H1 (cell line): Measurements from ENCODE around the gene CNTN6. TPM values are rescaled to one million over a fixed set of nuclear protein-coding genes. Genes with fewer than 3 reads are reported as not detected.

Experiments used
- CTCF ChIA-PET: fragments of 300-600 bp; sonication (Branson Sonifier 250); formaldehyde crosslinking; loops from one replicate; lab custom pipeline; 2021; ENCODE audit not compliant: partially characterized antibody; lab: Charles Lee
- POLR2A ChIA-PET: fragments of 300-600 bp; sonication (Branson Sonifier 250); formaldehyde crosslinking; loops from one replicate; lab custom pipeline; 2021; ENCODE audit warnings: inconsistent platforms; ENCODE audit not compliant: partially characterized antibody; lab: Charles Lee
- DNase-seq, 2 experiments: peaks; one replicate each; pipeline versions ENCODE4 v3.0.0 to v3.0.0-alpha.2; 2010 to 2022; ENCODE audit warnings: low spot score in 2 of 2, low read depth in 1 of 2, mixed read lengths in 1 of 2
- FAIRE-seq: peaks from 2 replicates; lab custom pipeline; 2011; peaks lifted over from hg19 to GRCh38; lab: Jason Lieb, UNC
- H2AFZ ChIP-seq: 2 replicates; pipeline ENCODE4 v1.8.1; 2012; ENCODE audit warnings: low read length, inconsistent platforms
- H2AK5ac ChIP-seq: 2 replicates; pipeline ENCODE4 v1.6.1; 2013; ENCODE audit warnings: low read depth, low read length
- H2BK120ac ChIP-seq: replicated peaks from 2 replicates; pipeline ENCODE3; 2013; ENCODE audit warnings: low read depth, low read length, inconsistent platforms
- H2BK12ac ChIP-seq: 2 replicates; pipeline ENCODE4 v1.6.1; 2013; ENCODE audit warnings: low read depth, low read length
- H2BK15ac ChIP-seq: 2 replicates; pipeline ENCODE4 v1.6.1; 2013; ENCODE audit warnings: low read length
- H2BK20ac ChIP-seq: 2 replicates; pipeline ENCODE4 v1.6.1; 2013; ENCODE audit warnings: low read length
- H2BK5ac ChIP-seq: 2 replicates; pipeline ENCODE4 v1.6.1; 2013; ENCODE audit warnings: low read depth, low read length
- H3K14ac ChIP-seq: 2 replicates; pipeline ENCODE4 v1.6.1; 2013; ENCODE audit warnings: inconsistent platforms; ENCODE audit not compliant: insufficient read length
- H3K18ac ChIP-seq: 2 replicates; pipeline ENCODE4 v1.6.1; 2013; ENCODE audit warnings: low read length; ENCODE audit errors: extremely low read depth
- H3K23ac ChIP-seq: 2 replicates; pipeline ENCODE4 v1.6.1; 2013; ENCODE audit warnings: inconsistent platforms; ENCODE audit not compliant: insufficient read length
- H3K23me2 ChIP-seq: 2 replicates; pipeline ENCODE4 v1.6.1; 2013; ENCODE audit warnings: low read depth, low read length
- H3K27ac ChIP-seq: 2 replicates; pipeline ENCODE4 v1.6.1; 2011; ENCODE audit warnings: low read depth, low read length, inconsistent platforms
- H3K27me3 ChIP-seq, 4 experiments: replicated peaks in 1 of 4; 1 replicate in 1 of 4; 2 replicates in 3 of 4; pipeline versions ENCODE4 v1.6.1 to v1.8.1; 2011 to 2013; ENCODE audit warnings: low read length in 3 of 4, mild to moderate bottlenecking in 3 of 4, inconsistent platforms in 2 of 4, mixed read lengths in 2 of 4, moderate library complexity in 1 of 4; ENCODE audit not compliant: control insufficient read depth in 3 of 4, insufficient read depth in 3 of 4; ENCODE audit errors: extremely low read depth in 1 of 4
- H3K36me3 ChIP-seq, 4 experiments: 2 replicates each; pipeline versions ENCODE4 v1.6.1 to v1.8.1; 2011 to 2013; ENCODE audit warnings: mild to moderate bottlenecking in 4 of 4, low read length in 3 of 4, moderate library complexity in 2 of 4, control low read depth in 1 of 4, inconsistent platforms in 1 of 4; ENCODE audit not compliant: insufficient read depth in 4 of 4, control insufficient read depth in 2 of 4
- H3K4ac ChIP-seq: replicated peaks from 2 replicates; pipeline ENCODE3; 2013; ENCODE audit warnings: low read length, low read depth, mixed read lengths, inconsistent platforms; ENCODE audit not compliant: insufficient read length
- H3K4me1 ChIP-seq, 4 experiments: replicated peaks in 1 of 4; 1 replicate in 1 of 4; 2 replicates in 3 of 4; pipeline versions ENCODE4 v1.6.1 to v1.8.1; 2011 to 2013; ENCODE audit warnings: low read length in 3 of 4, inconsistent platforms in 2 of 4, mixed read lengths in 1 of 4; ENCODE audit not compliant: insufficient read depth in 4 of 4, control insufficient read depth in 3 of 4
- H3K4me2 ChIP-seq, 2 experiments: 2 replicates each; pipeline versions ENCODE4 v1.6.1 to v1.8.1; 2011 to 2013; ENCODE audit warnings: low read depth in 2 of 2, low read length in 2 of 2, control low read depth in 1 of 2, inconsistent platforms in 1 of 2, mild to moderate bottlenecking in 1 of 2; ENCODE audit not compliant: insufficient read depth in 1 of 2
- H3K4me3 ChIP-seq, 4 experiments: fragments of 200-600, 300-600 bp in 1 of 4; sonication (generic), shearing (Covaris generic), sonication (Bioruptor Twin) in 1 of 4; 2 replicates each; pipeline versions ENCODE4 v1.5.1 to v1.8.1; 2011 to 2016; ENCODE audit warnings: low read length in 4 of 4, low read depth in 3 of 4, control low read depth in 2 of 4, inconsistent platforms in 2 of 4, mild to moderate bottlenecking in 2 of 4, mixed read lengths in 1 of 4, moderate library complexity in 1 of 4; ENCODE audit not compliant: insufficient read depth in 2 of 4; ENCODE audit errors: extremely low read depth in 1 of 4
- H3K56ac ChIP-seq: replicated peaks from 2 replicates; pipeline ENCODE3; 2013; ENCODE audit warnings: low read depth, mild to moderate bottlenecking, mixed read lengths, low read length, inconsistent platforms; ENCODE audit not compliant: insufficient read length
- H3K79me1 ChIP-seq: 2 replicates; pipeline ENCODE4 v1.6.1; 2013; ENCODE audit warnings: low read depth, low read length, control low read depth
- H3K79me2 ChIP-seq, 2 experiments: 2 replicates each; pipeline versions ENCODE4 v1.6.1 to v1.8.1; 2012 to 2013; ENCODE audit warnings: low read length in 2 of 2, mild to moderate bottlenecking in 2 of 2, inconsistent platforms in 1 of 2; ENCODE audit not compliant: insufficient read depth in 2 of 2, control insufficient read depth in 1 of 2
- H3K9ac ChIP-seq, 4 experiments: replicated peaks in 1 of 4; 1 replicate in 1 of 4; 2 replicates in 3 of 4; pipeline versions ENCODE4 v1.6.1 to v1.8.1; 2011 to 2013; ENCODE audit warnings: low read depth in 3 of 4, low read length in 3 of 4, control low read depth in 2 of 4, mild to moderate bottlenecking in 2 of 4, moderate library complexity in 2 of 4, inconsistent platforms in 1 of 4; ENCODE audit errors: extremely low read depth in 1 of 4
- H3K9me3 ChIP-seq, 2 experiments: 2 replicates each; pipeline versions ENCODE4 v1.6.1 to v1.8.1; 2012 to 2013; ENCODE audit warnings: mild to moderate bottlenecking in 2 of 2, moderate library complexity in 2 of 2, control low read depth in 1 of 2, inconsistent platforms in 1 of 2, low read depth in 1 of 2, low read length in 1 of 2, mixed read lengths in 1 of 2; ENCODE audit not compliant: insufficient read depth in 2 of 2
- H4K20me1 ChIP-seq, 2 experiments: replicated peaks in 1 of 2; 2 replicates each; pipeline versions ENCODE3 to v1.8.1; 2011 to 2013; ENCODE audit warnings: inconsistent platforms in 2 of 2, low read length in 2 of 2, mild to moderate bottlenecking in 1 of 2; ENCODE audit not compliant: insufficient read depth in 2 of 2, control insufficient read depth in 1 of 2
- H4K5ac ChIP-seq: 2 replicates; pipeline ENCODE4 v1.6.1; 2013; ENCODE audit warnings: low read length, low read depth, mixed read lengths, inconsistent platforms; ENCODE audit not compliant: insufficient read length
- H4K8ac ChIP-seq: 2 replicates; pipeline ENCODE4 v1.8.0; 2013; ENCODE audit warnings: mild to moderate bottlenecking, moderate library complexity, low read length, inconsistent platforms; ENCODE audit not compliant: insufficient read depth; ENCODE audit errors: extremely low read depth
- H4K91ac ChIP-seq: replicated peaks from 2 replicates; pipeline ENCODE3; 2013; ENCODE audit warnings: low read length, mixed read lengths, inconsistent platforms; ENCODE audit not compliant: insufficient read length
- ASH2L ChIP-seq: fragments of 200-600, 300-600 bp; sonication (generic); IDR thresholded peaks from one replicate; pipeline ENCODE4 v1.7.1; 2017; ENCODE audit warnings: low read length
- CREB1 ChIP-seq: IDR thresholded peaks from 2 replicates; pipeline ENCODE4 v1.6.1; 2012; ENCODE audit warnings: inconsistent platforms
- EP300 ChIP-seq, 2 experiments: IDR thresholded peaks; 1 replicate in 1 of 2; 2 replicates in 1 of 2; pipeline ENCODE4 v1.6.1; 2011 to 2012; ENCODE audit warnings: low read depth in 2 of 2, low read length in 2 of 2, mild to moderate bottlenecking in 2 of 2, borderline replicate concordance in 1 of 2, inconsistent platforms in 1 of 2, moderate library complexity in 1 of 2
- EZH2 ChIP-seq: fragments of 200-600 bp; sonication (generic); IDR thresholded peaks from 2 replicates; pipeline ENCODE4 v1.7.1; 2012; ENCODE audit warnings: low read depth, mild to moderate bottlenecking, moderate library complexity, low read length, inconsistent platforms; ENCODE audit not compliant: severe bottlenecking
- GTF2F1 ChIP-seq: IDR thresholded peaks from 2 replicates; pipeline ENCODE4 v1.6.1; 2012; ENCODE audit warnings: low read depth, low read length, improper control_type of control experiment, borderline replicate concordance
- HDAC6 ChIP-seq: IDR thresholded peaks from one replicate; pipeline ENCODE4 v1.7.1; 2012; ENCODE audit warnings: low read depth, mild to moderate bottlenecking, inconsistent platforms, low read length, moderate library complexity
- JUN ChIP-seq: IDR thresholded peaks from 2 replicates; pipeline ENCODE4 v1.6.1; 2011; ENCODE audit warnings: low read depth, mild to moderate bottlenecking, improper control_type of control experiment, low read length
- KDM5A ChIP-seq: fragments of 200-600 bp; IDR thresholded peaks from 2 replicates; pipeline ENCODE4 v1.7.1; 2012; ENCODE audit warnings: mild to moderate bottlenecking, low read length, inconsistent platforms, mixed read lengths
- MAFK ChIP-seq: IDR thresholded peaks from 2 replicates; pipeline ENCODE4 v1.6.1; 2012; ENCODE audit warnings: low read depth, mild to moderate bottlenecking, improper control_type of control experiment, low read length
- RNF2 ChIP-seq: fragments of 200-900, 300-1000 bp; sonication (generic); IDR thresholded peaks from 2 replicates; pipeline ENCODE4 v1.7.1; 2016; ENCODE audit warnings: borderline replicate concordance, low read depth, mild to moderate bottlenecking, antibody characterized with exemption, low read length; ENCODE audit not compliant: poor library complexity, severe bottlenecking; ENCODE audit errors: missing control alignments
- SAP30 ChIP-seq: fragments of 300-600 bp; sonication (generic); IDR thresholded peaks from 2 replicates; pipeline ENCODE4 v1.7.1; 2012; ENCODE audit warnings: low read length, moderate library complexity, mild to moderate bottlenecking, inconsistent platforms; ENCODE audit not compliant: insufficient read depth, insufficient replicate concordance
- WGBS, 2 experiments: shearing (Covaris generic) in 1 of 2; methylation state at CpG; one replicate each; pipeline versions ENCODE4 v1.1.6 to v1.1.7; 2013 to 2015; ENCODE audit warnings: low lambda C conversion rate in 2 of 2, mixed read lengths in 2 of 2, inconsistent platforms in 1 of 2, low coverage in 1 of 2, missing lambda C conversion rate in 1 of 2; ENCODE audit not compliant: insufficient replicate concordance in 2 of 2, insufficient coverage in 1 of 2, insufficient read length in 1 of 2; ENCODE audit errors: extremely low coverage in 1 of 2, missing lambda C conversion rate in 1 of 2; 5-methylcytosine and 5-hydroxymethylcytosine counted together
- polyA plus RNA-seq, 7 experiments: library from polyadenylated mRNA; depleted of rRNA in 3 of 7; stranded (reverse) in 5 of 7; unstranded in 2 of 7; fragments of >200 nt in 5 of 7; fragments of 200-250 nt in 2 of 7; gene quantifications; 1 replicate in 5 of 7; 2 replicates in 1 of 7; 4 replicates in 1 of 7; pipeline versions ENCODE4 v1.2.1 to v1.2.3, GENCODE V29; 2011 to 2013; ENCODE audit warnings: missing spikeins in 2 of 7, mixed read lengths in 2 of 7
- total RNA-seq: library from RNA; stranded (reverse); fragmentation: NEBNext Ultra II Directional; extraction: Animal tissue kit (Norgen Biotek cat#: 25700); gene quantifications from 2 replicates; pipeline ENCODE4 v1.2.1, GENCODE V29; 2021
- TF ChIP-seq, protein P1 (sequence below): IDR thresholded peaks from 2 replicates; pipeline ENCODE4 v1.6.1; 2012; ENCODE audit warnings: low read length, inconsistent platforms

Gene CNTN6
- total and polyA plus RNA-seq, 2 of the 8 experiments (the other 6 are each of a cell fraction or from before 2014, with no cell fraction given): not detected

DNA sequence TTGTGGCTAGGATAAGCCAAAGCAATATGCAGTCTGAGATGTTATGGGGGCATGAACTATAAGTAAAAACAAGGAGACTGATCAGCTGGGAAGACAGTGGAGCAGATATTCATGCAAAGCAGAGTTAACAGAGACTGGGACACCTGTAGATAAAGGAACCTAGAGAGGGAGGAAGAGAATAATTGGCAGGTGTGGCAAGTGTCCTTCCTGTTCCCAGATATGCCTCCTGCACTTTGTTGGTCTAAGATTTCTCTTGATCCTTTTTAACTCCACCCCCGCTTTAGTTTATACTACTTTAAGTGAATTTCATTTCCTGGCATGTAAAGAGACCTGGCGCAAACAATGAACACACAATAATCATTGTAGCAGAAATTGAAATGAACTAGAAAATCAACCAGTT is 169.4 kb downstream of the CNTN6 start:
- H3K14ac ChIP-seq: no peak overlapping the region
- TF ChIP-seq CREB1: no peak
- TF ChIP-seq MAFK: no peak
- no peak for TF ChIP-seq JUN
- no peak for TF ChIP-seq EP300 (IDR thresholded peaks at IDR 0.05; ENCODE audit: borderline replicate concordance in 1 of 2, low read depth in 2 of 2, low read length in 2 of 2)
- TF ChIP-seq SAP30: no peak
- TF ChIP-seq ASH2L: no peak
- TF ChIP-seq, protein P1, sequence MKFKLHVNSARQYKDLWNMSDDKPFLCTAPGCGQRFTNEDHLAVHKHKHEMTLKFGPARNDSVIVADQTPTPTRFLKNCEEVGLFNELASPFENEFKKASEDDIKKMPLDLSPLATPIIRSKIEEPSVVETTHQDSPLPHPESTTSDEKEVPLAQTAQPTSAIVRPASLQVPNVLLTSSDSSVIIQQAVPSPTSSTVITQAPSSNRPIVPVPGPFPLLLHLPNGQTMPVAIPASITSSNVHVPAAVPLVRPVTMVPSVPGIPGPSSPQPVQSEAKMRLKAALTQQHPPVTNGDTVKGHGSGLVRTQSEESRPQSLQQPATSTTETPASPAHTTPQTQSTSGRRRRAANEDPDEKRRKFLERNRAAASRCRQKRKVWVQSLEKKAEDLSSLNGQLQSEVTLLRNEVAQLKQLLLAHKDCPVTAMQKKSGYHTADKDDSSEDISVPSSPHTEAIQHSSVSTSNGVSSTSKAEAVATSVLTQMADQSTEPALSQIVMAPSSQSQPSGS: no peak
- TF ChIP-seq EZH2: no peak
- TF ChIP-seq RNF2: no peak
- no peak for TF ChIP-seq KDM5A
- no peak for TF ChIP-seq GTF2F1
- no peak for TF ChIP-seq HDAC6

More for the DNA sequence above, 169.4 kb downstream of the CNTN6 start:
- Histone ChIP-seq H3K4ac (no peak overlapping the region), H3K56ac (no peak overlapping the region), H4K8ac (no peak overlapping the region), H2BK120ac (no peak overlapping the region), H2AFZ (0 out of 2 replicates have a peak overlapping the region, but pooled peaks have one; percentile 28), H3K4me1 (no peaks in the 10 kb centered on the region), H3K18ac (no peak overlapping the region), H4K91ac (no peak overlapping the region), H3K27me3 (no peaks in the 10 kb centered on the region), H4K20me1 (no peaks in the 10 kb centered on the region), H3K36me3 (no peaks in the 10 kb centered on the region), H3K79me1 (no peaks in the 10 kb centered on the region), H3K9me3 (no peaks in the 10 kb centered on the region), H3K23ac (no peak overlapping the region), H3K23me2 (no peaks in the 10 kb centered on the region), H3K9ac (no peak overlapping the region), H3K4me3 (no peak overlapping the region), H4K5ac (no peak overlapping the region), H3K4me2 (no peak overlapping the region), H2BK12ac (no peak overlapping the region), H2BK20ac (no peak overlapping the region), H3K79me2 (no peaks in the 10 kb centered on the region), H3K27ac (no peak overlapping the region), H2AK5ac (no peak overlapping the region), H2BK5ac (no peak overlapping the region), H2BK15ac (no peak overlapping the region)
- no peak for DNase-seq
- CTCF ChIA-PET: interaction anchor here (1.7 kb wide), 1 partner anchor 12 kb away, joined by 4 read pairs; no protein-coding TSS in a partner anchor
- no peak for FAIRE-seq
- POLR2A ChIA-PET: no interaction called here
- 100% methylated on average over 2 of the region's 2 CpGs; no CpG with 5 or more reads in 1 of the 2 experiments for WGBS, 2 experiments
